SK-N-MC (cell line): Measurements from ENCODE around the gene FLRT2.

Source experiments
- EZH2 ChIP-seq: fragments of 200-600 bp; sonication (generic); IDR thresholded peaks from one replicate; pipeline ENCODE4 v1.6.1; 2017; ENCODE audit warnings: antibody characterized with exemption
- POLR2AphosphoS5 ChIP-seq: IDR thresholded peaks from 2 replicates; pipeline ENCODE4 v1.6.1; 2012; ENCODE audit warnings: mild to moderate bottlenecking, low read depth, low read length, borderline replicate concordance

DNA sequence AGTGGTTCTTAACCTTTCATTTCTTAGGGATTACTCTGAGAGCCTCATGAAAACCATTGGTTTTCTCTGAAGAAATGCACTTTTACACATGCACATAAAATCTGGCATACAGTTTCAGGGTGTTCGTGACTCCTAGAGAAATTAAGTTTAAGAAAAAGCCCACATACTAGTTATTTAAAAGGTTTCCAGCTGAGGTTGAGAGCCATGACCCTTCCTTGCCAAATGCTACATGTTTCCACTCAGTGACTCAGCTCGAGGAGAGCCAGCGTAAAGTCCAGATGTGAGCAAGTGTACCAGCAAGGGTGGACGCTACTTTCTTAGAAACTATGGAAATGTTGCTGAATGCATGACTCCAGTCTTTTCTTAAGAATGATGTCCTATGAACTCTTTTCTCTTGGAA, 42.7 kb upstream of the FLRT2 start:
- TF ChIP-seq EZH2 = no peak
- no peak for TF ChIP-seq POLR2AphosphoS5
